HG02870 (cell line): ENCODE measurements around the gene AGPS.
"Not testable (repeated sequence)": the region's sequence is repeated elsewhere in the genome, so short reads cannot be mapped to it uniquely, and the experiment has no call there.

Experiments used
- ATAC-seq: cut with Tn5 transposase; IDR thresholded peaks from one replicate; pipeline ENCODE4 v1.9.1; 2021; ENCODE audit warnings: mild to moderate bottlenecking, moderate library complexity; ENCODE audit not compliant: unreplicated experiment

AGPS gene

GRCh38 chr2:177547772-177548171 lies 155.2 kb downstream of the AGPS start:
- ATAC-seq: no peak

GRCh38 chr2:177548636-177549035 lies 156.1 kb downstream of the AGPS start:
- no peak for ATAC-seq

- ATAC-seq: no peak
These were observed 156.6 kb downstream of the AGPS start for GRCh38 chr2:177549171-177549570.

- ATAC-seq: no peak
These were observed 158.0 kb downstream of the AGPS start for GRCh38 chr2:177550264-177551200.

- not testable (repeated sequence) for ATAC-seq
These were observed 158.8 kb downstream of the AGPS start for GRCh38 chr2:177551360-177551759.

- ATAC-seq: no peak
These were observed 159.4 kb downstream of the AGPS start for GRCh38 chr2:177551989-177552421.

GRCh38 chr2:177552422-177553175 lies 160.0 kb downstream of the AGPS start:
- peak; percentile 92 for ATAC-seq

GRCh38 chr2:177553176-177553884 lies 160.8 kb downstream of the AGPS start:
- ATAC-seq: no peak

GRCh38 chr2:177554365-177554764 lies 161.8 kb downstream of the AGPS start:
- ATAC-seq: no peak

GRCh38 chr2:177556153-177556552 lies 163.6 kb downstream of the AGPS start:
- ATAC-seq: no peak

GRCh38 chr2:177557794-177558193 lies 165.2 kb downstream of the AGPS start:
- ATAC-seq: no peak

- ATAC-seq: no peak
These were observed 167.1 kb downstream of the AGPS start for GRCh38 chr2:177559638-177560037.

- ATAC-seq: peak; percentile 70
These were observed 175.8 kb downstream of the AGPS start for GRCh38 chr2:177568390-177568789.

GRCh38 chr2:177568893-177569292 lies 176.3 kb downstream of the AGPS start:
- no peak for ATAC-seq

GRCh38 chr2:177572236-177572671 lies 179.7 kb downstream of the AGPS start:
- no peak for ATAC-seq

- no peak for ATAC-seq
These were observed 180.5 kb downstream of the AGPS start for GRCh38 chr2:177573120-177573519.

- no peak for ATAC-seq
These were observed 181.8 kb downstream of the AGPS start for GRCh38 chr2:177574356-177574755.

- ATAC-seq: no peak
These were observed 182.8 kb downstream of the AGPS start for GRCh38 chr2:177575358-177575757.

- ATAC-seq: no peak
These were observed 184.5 kb downstream of the AGPS start for GRCh38 chr2:177577075-177577474.

- no peak for ATAC-seq
These were observed 185.9 kb downstream of the AGPS start for GRCh38 chr2:177578454-177578853.

GRCh38 chr2:177579486-177580036 lies 187.0 kb downstream of the AGPS start:
- ATAC-seq: no peak
